PFSK-1 (cell line): Measurements from ENCODE around the gene CHD6.

ENCODE experiments used
- FOXP2 ChIP-seq: optimal IDR thresholded peaks from 2 replicates; pipeline ENCODE3; 2011; ENCODE audit warnings: borderline replicate concordance, control low read depth, inconsistent platforms; ENCODE audit not compliant: insufficient read depth; ENCODE audit errors: extremely low read length, extremely low read depth
- POLR2AphosphoS5 ChIP-seq: IDR thresholded peaks from 2 replicates; pipeline ENCODE4 v1.6.1; 2012; ENCODE audit warnings: low read depth, mild to moderate bottlenecking, control low read depth, low read length, moderate library complexity
- REST ChIP-seq, 2 experiments: IDR thresholded peaks; 2 replicates each; pipeline versions ENCODE4 v1.6.1 to v1.8.0; 2011 to 2012; ENCODE audit warnings: low read depth in 2 of 2, low read length in 2 of 2, control low read depth in 1 of 2, inconsistent platforms in 1 of 2, mild to moderate bottlenecking in 1 of 2, moderate library complexity in 1 of 2; ENCODE audit not compliant: insufficient read depth in 1 of 2
- SIN3A ChIP-seq: IDR thresholded peaks from 2 replicates; pipeline ENCODE4 v1.6.1; 2012; ENCODE audit warnings: mild to moderate bottlenecking, low read length, moderate library complexity, borderline replicate concordance; ENCODE audit not compliant: insufficient read depth

- TF ChIP-seq POLR2AphosphoS5 = no peak
- TF ChIP-seq REST (IDR thresholded peaks at IDR 0.05; ENCODE audit: insufficient read depth in 1 of 2, low read depth in 2 of 2, low read length in 2 of 2) = no peak
- TF ChIP-seq SIN3A = no peak
- no peak for TF ChIP-seq FOXP2
These were observed 30.7 kb downstream of the CHD6 start for GRCh38 chr20:41587523-41587922.
